ENCODE measurements around the gene PPM1L.

GRCh38 chr3:160830796-160831195 lies 74.8 kb downstream of the PPM1L start:
- no peak for TF ChIP-seq POLR2A (IDR thresholded peaks at IDR 0.05; ENCODE audit: low read length)
- no peak for TF ChIP-seq GATA1 (IDR thresholded peaks at IDR 0.05; ENCODE audit: low read depth, low read length)

Data from erythroblast (primary cell).